Measurements from ENCODE around the gene ATOSA.

Gene ATOSA

DNA sequence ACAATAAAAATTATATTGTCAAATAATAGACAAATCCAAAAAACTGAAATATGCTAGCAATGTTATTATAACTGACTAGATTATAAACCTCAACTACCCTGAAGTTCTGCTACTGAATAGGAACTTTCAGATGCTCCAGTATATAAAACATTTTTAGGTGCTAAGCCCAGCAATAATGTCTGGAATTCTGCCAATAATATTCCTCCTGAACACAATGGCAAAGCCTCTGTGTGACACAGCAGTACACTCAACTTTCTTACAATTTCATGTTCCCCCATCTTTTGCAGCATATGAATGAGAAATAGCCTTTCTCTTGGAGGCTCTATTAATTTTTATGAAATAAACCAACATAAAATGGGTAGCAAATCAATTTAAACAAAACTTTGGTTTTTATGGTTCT, 29.5 kb downstream of the ATOSA start:
- DNase-seq, result no peak

- DNase-seq, result no peak
These were observed 33.3 kb downstream of the ATOSA start for GRCh38 chr15:52645916-52646315.

DNA sequence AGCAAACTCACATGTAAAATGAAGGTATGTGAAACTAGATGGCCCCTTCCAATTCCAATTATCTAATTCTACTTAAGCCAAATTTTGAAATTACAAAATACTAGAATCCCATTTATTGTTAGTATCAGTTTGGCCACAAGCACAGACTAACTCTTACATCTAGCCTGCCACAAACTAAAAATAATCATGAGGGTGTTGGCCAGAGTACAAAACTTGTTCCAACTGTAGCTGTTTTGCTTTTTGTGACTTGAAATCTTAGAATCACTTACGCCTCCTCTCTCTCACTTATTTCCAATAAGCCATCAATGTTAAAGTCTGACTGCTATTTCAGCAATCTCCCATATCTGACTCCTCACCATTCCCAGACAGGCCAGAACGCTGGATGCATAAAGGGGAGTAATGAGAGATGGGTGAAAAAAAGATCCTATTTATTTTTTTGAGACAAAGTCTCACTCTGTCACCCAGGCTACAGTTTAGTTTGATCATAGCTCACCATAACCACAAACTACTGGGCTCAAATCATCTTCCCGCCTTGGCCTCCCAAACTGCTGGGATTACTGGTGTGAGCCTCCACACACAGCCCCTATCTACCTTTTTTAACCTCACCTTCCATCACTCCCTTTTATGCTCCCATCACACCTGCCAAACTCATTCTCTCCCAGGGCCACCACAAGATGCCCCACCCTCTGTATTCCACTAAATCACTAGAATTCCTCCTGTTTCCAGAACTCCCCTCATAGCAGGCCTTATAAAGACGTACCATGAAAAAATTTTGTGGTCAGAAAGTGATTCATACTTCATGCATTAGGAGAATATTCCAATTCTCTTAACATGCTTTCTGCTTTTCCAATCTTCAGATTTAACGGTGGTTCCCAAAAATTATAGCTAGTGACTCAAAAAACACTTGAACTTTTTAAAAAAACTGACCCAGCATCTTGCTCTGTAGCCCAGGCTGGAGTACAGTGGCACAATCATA, 36.5 kb downstream of the ATOSA start:
- DNase-seq, result no peak

DNA sequence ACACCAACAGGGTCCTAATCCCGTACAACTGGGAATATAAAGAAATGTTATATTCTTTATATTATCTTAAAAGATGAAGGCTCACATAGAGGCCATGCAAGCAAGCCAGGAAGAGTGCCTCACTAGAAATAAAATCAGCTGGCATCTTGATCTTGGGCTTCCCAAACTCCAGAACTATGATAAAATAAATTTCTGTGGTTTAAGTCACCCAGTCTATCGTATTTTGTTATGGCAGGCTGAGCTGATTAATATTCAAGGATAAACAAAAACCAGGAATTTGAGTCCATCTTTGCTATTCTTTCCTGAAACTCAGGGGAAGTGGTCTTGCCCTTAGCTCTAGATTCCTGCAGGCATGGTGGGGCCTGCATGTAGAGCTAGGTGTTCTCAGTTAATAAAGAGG, 42.7 kb downstream of the ATOSA start:
- no peak for DNase-seq

- DNase-seq, result no peak
These were observed 43.3 kb downstream of the ATOSA start for GRCh38 chr15:52635908-52636307.
